Measurements from ENCODE around the gene SYT1.

SYT1 gene

GRCh38 chr12:79138872-79139271 is 274.3 kb downstream of the SYT1 start:
- no peaks in the 10 kb centered on the region for H3K27me3 ChIP-seq
- H3K4me2 ChIP-seq, result no peak overlapping the region
- peaks cover 0 to 12% (median 4%) of the 10 kb centered on the region in 11 experiments; a peak in 3 of 22 replicates for H3K36me3 ChIP-seq
- no peaks in the 10 kb centered on the region for H3K9me3 ChIP-seq (replicated peaks in 1 of 11)
- H3K4me3 ChIP-seq, result no peak overlapping the region
- H3K27ac ChIP-seq, result no peak overlapping the region
- H3K4me1 ChIP-seq, result peaks cover 0 to 2% (median 0%) of the 10 kb centered on the region in 10 experiments; a peak in 1 of 20 replicates
- H3K9ac ChIP-seq, result no peak overlapping the region
- no peak for TF ChIP-seq Cebpa-rat (IDR thresholded peaks at IDR 0.05)
- no peaks in the 10 kb centered on the region; a peak in 1 of 22 replicates for H4K20me1 ChIP-seq

- H3K9me3 ChIP-seq (replicated peaks in 1 of 11), result no peaks in the 10 kb centered on the region
- peaks cover 0 to 6% (median 0%) of the 10 kb centered on the region in 10 experiments; a peak in 1 of 20 replicates for H3K4me1 ChIP-seq
- H3K4me3 ChIP-seq, result no peak overlapping the region
- H3K27ac ChIP-seq, result no peak overlapping the region
- no peak overlapping the region for H3K9ac ChIP-seq
- no peaks in the 10 kb centered on the region; a peak in 1 of 22 replicates for H4K20me1 ChIP-seq
- no peaks in the 10 kb centered on the region for H3K27me3 ChIP-seq
- H3K4me2 ChIP-seq, result no peak overlapping the region
- H3K36me3 ChIP-seq, result peaks cover 0 to 14% (median 4%) of the 10 kb centered on the region in 11 experiments; a peak in 7 of 22 replicates
- no peak for TF ChIP-seq Cebpa-rat (IDR thresholded peaks at IDR 0.05)
These were observed 276.1 kb downstream of the SYT1 start for GRCh38 chr12:79140711-79141110.

- H3K4me3 ChIP-seq, result no peak overlapping the region
- H3K36me3 ChIP-seq, result peaks cover 0 to 14% (median 4%) of the 10 kb centered on the region in 11 experiments; a peak in 7 of 22 replicates
- H3K27ac ChIP-seq, result no peak overlapping the region
- no peak overlapping the region for H3K9ac ChIP-seq
- H3K4me2 ChIP-seq, result no peak overlapping the region
- no peak for TF ChIP-seq Cebpa-rat (IDR thresholded peaks at IDR 0.05)
- no peaks in the 10 kb centered on the region for H3K9me3 ChIP-seq (replicated peaks in 1 of 11)
- H3K4me1 ChIP-seq, result peaks cover 0 to 6% (median 0%) of the 10 kb centered on the region in 10 experiments; a peak in 1 of 20 replicates
- H4K20me1 ChIP-seq, result no peaks in the 10 kb centered on the region; a peak in 1 of 22 replicates
- H3K27me3 ChIP-seq, result no peaks in the 10 kb centered on the region
These were observed 277.2 kb downstream of the SYT1 start for GRCh38 chr12:79141776-79142175.

GRCh38 chr12:79143803-79144202 is 279.2 kb downstream of the SYT1 start:
- H4K20me1 ChIP-seq, result no peaks in the 10 kb centered on the region; a peak in 1 of 22 replicates
- H3K4me2 ChIP-seq, result no peak overlapping the region
- peaks cover 0 to 14% (median 4%) of the 10 kb centered on the region in 11 experiments; a peak in 7 of 22 replicates for H3K36me3 ChIP-seq
- H3K9me3 ChIP-seq (replicated peaks in 1 of 11), result no peaks in the 10 kb centered on the region
- TF ChIP-seq Cebpa-rat (IDR thresholded peaks at IDR 0.05), result no peak
- no peak overlapping the region for H3K9ac ChIP-seq
- H3K4me3 ChIP-seq, result no peak overlapping the region
- no peak overlapping the region for H3K27ac ChIP-seq
- peaks cover 0 to 6% (median 0%) of the 10 kb centered on the region in 10 experiments; a peak in 1 of 20 replicates for H3K4me1 ChIP-seq
- no peaks in the 10 kb centered on the region for H3K27me3 ChIP-seq

- no peaks in the 10 kb centered on the region for H3K27me3 ChIP-seq
- no peak overlapping the region for H3K9ac ChIP-seq
- H3K4me1 ChIP-seq, result peaks cover 0 to 4% (median 0%) of the 10 kb centered on the region in 10 experiments; a peak in 1 of 20 replicates
- no peak for TF ChIP-seq Cebpa-rat (IDR thresholded peaks at IDR 0.05)
- no peaks in the 10 kb centered on the region; a peak in 1 of 22 replicates for H3K36me3 ChIP-seq
- no peak overlapping the region for H3K27ac ChIP-seq
- no peak overlapping the region for H3K4me2 ChIP-seq
- H3K4me3 ChIP-seq, result no peak overlapping the region
- H4K20me1 ChIP-seq, result peaks cover 0 to 2% (median 0%) of the 10 kb centered on the region in 11 experiments; a peak in 1 of 22 replicates
- no peaks in the 10 kb centered on the region for H3K9me3 ChIP-seq (replicated peaks in 1 of 11)
These were observed 287.4 kb downstream of the SYT1 start for GRCh38 chr12:79151956-79152355.

- peaks cover 0 to 4% (median 0%) of the 10 kb centered on the region in 10 experiments; a peak in 1 of 20 replicates for H3K4me1 ChIP-seq
These were observed 291.1 kb downstream of the SYT1 start for GRCh38 chr12:79155683-79156082.

GRCh38 chr12:79156846-79157463 is 292.4 kb downstream of the SYT1 start:
- Histone ChIP-seq H3K27me3 (no peaks in the 10 kb centered on the region), H4K20me1 (peaks cover 0 to 6% (median 0%) of the 10 kb centered on the region in 11 experiments; a peak in 1 of 22 replicates), H3K36me3 (no peaks in the 10 kb centered on the region), H3K4me1 (no peaks in the 10 kb centered on the region; a peak in 1 of 20 replicates), H3K4me2 (no peak overlapping the region), H3K9me3 (replicated peaks in 1 of 11) (no peaks in the 10 kb centered on the region), H3K27ac (no peak overlapping the region), H3K4me3 (no peak overlapping the region), H3K9ac (no peak overlapping the region)
- no peak for TF ChIP-seq Cebpa-rat (IDR thresholded peaks at IDR 0.05)

More at GRCh38 chr12:79155683-79156082, 291.1 kb downstream of the SYT1 start:
- H4K20me1 ChIP-seq, result peaks cover 0 to 6% (median 0%) of the 10 kb centered on the region in 11 experiments; a peak in 1 of 22 replicates
- no peak overlapping the region for H3K4me3 ChIP-seq
- no peak overlapping the region for H3K27ac ChIP-seq
- H3K9ac ChIP-seq, result no peak overlapping the region
- no peak overlapping the region for H3K4me2 ChIP-seq
- TF ChIP-seq Cebpa-rat (IDR thresholded peaks at IDR 0.05), result no peak
- H3K27me3 ChIP-seq, result no peaks in the 10 kb centered on the region
- H3K9me3 ChIP-seq (replicated peaks in 1 of 11), result no peaks in the 10 kb centered on the region
- no peaks in the 10 kb centered on the region for H3K36me3 ChIP-seq

- Histone ChIP-seq H3K36me3 (peaks cover 0 to 11% (median 3%) of the 10 kb centered on the region in 11 experiments; a peak in 7 of 22 replicates), H3K4me1 (no peaks in the 10 kb centered on the region; a peak in 1 of 20 replicates), H3K4me3 (no peak overlapping the region), H3K27ac (no peak overlapping the region), H3K27me3 (no peaks in the 10 kb centered on the region), H4K20me1 (peaks cover 0 to 6% (median 0%) of the 10 kb centered on the region in 11 experiments; a peak in 1 of 22 replicates), H3K4me2 (no peak overlapping the region), H3K9me3 (replicated peaks in 1 of 11) (no peaks in the 10 kb centered on the region), H3K9ac (no peak overlapping the region)
- no peak for TF ChIP-seq Cebpa-rat (IDR thresholded peaks at IDR 0.05)
These were observed 296.8 kb downstream of the SYT1 start for GRCh38 chr12:79161249-79161934.

- Histone ChIP-seq H3K4me1 (no peaks in the 10 kb centered on the region), H3K27me3 (no peaks in the 10 kb centered on the region), H3K9me3 (replicated peaks in 1 of 11) (no peaks in the 10 kb centered on the region), H3K36me3 (peaks cover 0 to 11% (median 3%) of the 10 kb centered on the region in 11 experiments; a peak in 7 of 22 replicates), H3K27ac (no peak overlapping the region), H4K20me1 (peaks cover 0 to under 1% (median 0%) of the 10 kb centered on the region in 11 experiments; a peak in 1 of 22 replicates), H3K9ac (no peak overlapping the region), H3K4me2 (no peak overlapping the region), H3K4me3 (no peak overlapping the region)
- TF ChIP-seq Cebpa-rat (IDR thresholded peaks at IDR 0.05), result no peak
These were observed 297.7 kb downstream of the SYT1 start for GRCh38 chr12:79162147-79162772.
